Smooth muscle cell (in vitro differentiated cells): Measurements from ENCODE around the gene MBOAT7. TPM values are rescaled to one million over a fixed set of nuclear protein-coding genes. Genes with fewer than 3 reads are reported as not detected.

Source experiments
- DNase-seq: peaks from one replicate; lab custom pipeline; 2025; ENCODE audit not compliant: unreplicated experiment; lab: John Stamatoyannopoulos, UW
- H2AFZ ChIP-seq: fragments of 200-600 bp; sonication (generic); 2 replicates; pipeline ENCODE4 v1.6.0; 2016; ENCODE audit warnings: antibody characterized with exemption, low read depth, mild to moderate bottlenecking
- H3F3A ChIP-seq: fragments of 200-600 bp; sonication (generic); 2 replicates; pipeline ENCODE4 v1.6.0; 2017; ENCODE audit warnings: antibody characterized with exemption, low read depth
- H3K27ac ChIP-seq: fragments of 200-600 bp; sonication (generic); 2 replicates; pipeline ENCODE4 v1.5.1; 2016; ENCODE audit warnings: low read depth, mild to moderate bottlenecking
- H3K27me3 ChIP-seq: fragments of 200-600 bp; sonication (generic); 2 replicates; pipeline ENCODE4 v1.6.1; 2016; ENCODE audit warnings: low read depth, mild to moderate bottlenecking
- H3K36me3 ChIP-seq: fragments of 200-600 bp; sonication (generic); 2 replicates; pipeline ENCODE4 v1.5.1; 2016; ENCODE audit warnings: low read depth
- H3K4me1 ChIP-seq: fragments of 200-600 bp; sonication (generic); 2 replicates; pipeline ENCODE4 v1.5.1; 2016; ENCODE audit warnings: low read depth
- H3K4me2 ChIP-seq: fragments of 200-600 bp; sonication (generic); 2 replicates; pipeline ENCODE4 v1.6.0; 2016; ENCODE audit warnings: mild to moderate bottlenecking
- H3K4me3 ChIP-seq: fragments of 200-600 bp; sonication (generic); 2 replicates; pipeline ENCODE4 v1.5.1; 2016; ENCODE audit warnings: mild to moderate bottlenecking
- H3K79me2 ChIP-seq: fragments of 200-600 bp; sonication (generic); 2 replicates; pipeline ENCODE4 v1.6.0; 2016; ENCODE audit warnings: low read depth, mild to moderate bottlenecking
- H3K9ac ChIP-seq: fragments of 200-600 bp; sonication (generic); 2 replicates; pipeline ENCODE4 v1.6.0; 2016; ENCODE audit warnings: low read depth
- H3K9me3 ChIP-seq: fragments of 200-600 bp; sonication (generic); replicated peaks from 2 replicates; pipeline ENCODE4 v1.5.1; 2016; ENCODE audit warnings: low read depth
- H4K20me1 ChIP-seq: fragments of 200-600 bp; sonication (generic); 2 replicates; pipeline ENCODE4 v1.6.0; 2016; ENCODE audit warnings: low read depth
- WGBS: methylation state at CpG from one replicate; pipeline ENCODE4 v1.1.7; 2016; ENCODE audit warnings: low lambda C conversion rate; 5-methylcytosine and 5-hydroxymethylcytosine counted together
- polyA plus RNA-seq: library from polyadenylated mRNA; unstranded; fragments of >200 nt; fragmentation: Nextera tagmentation; extraction: Ambion mirVana; gene quantifications from 2 replicates; pipeline ENCODE4 v1.2.1, GENCODE V29; 2016
- total RNA-seq: library from RNA; depleted of rRNA; stranded (reverse); fragments of >200 nt; gene quantifications from 2 replicates; pipeline ENCODE4 v1.2.3, GENCODE V29; 2014
- TF ChIP-seq, protein P1 (sequence below): fragments of 200-600 bp; sonication (generic); IDR thresholded peaks from 2 replicates; pipeline ENCODE4 v1.5.1; 2017; ENCODE audit warnings: borderline replicate concordance, mild to moderate bottlenecking, antibody characterized with exemption; ENCODE audit not compliant: insufficient read depth, poor library complexity, severe bottlenecking

Gene MBOAT7
- total and polyA plus RNA-seq, 2 experiments from 2014 or later, result 106 to 110 TPM

DNA sequence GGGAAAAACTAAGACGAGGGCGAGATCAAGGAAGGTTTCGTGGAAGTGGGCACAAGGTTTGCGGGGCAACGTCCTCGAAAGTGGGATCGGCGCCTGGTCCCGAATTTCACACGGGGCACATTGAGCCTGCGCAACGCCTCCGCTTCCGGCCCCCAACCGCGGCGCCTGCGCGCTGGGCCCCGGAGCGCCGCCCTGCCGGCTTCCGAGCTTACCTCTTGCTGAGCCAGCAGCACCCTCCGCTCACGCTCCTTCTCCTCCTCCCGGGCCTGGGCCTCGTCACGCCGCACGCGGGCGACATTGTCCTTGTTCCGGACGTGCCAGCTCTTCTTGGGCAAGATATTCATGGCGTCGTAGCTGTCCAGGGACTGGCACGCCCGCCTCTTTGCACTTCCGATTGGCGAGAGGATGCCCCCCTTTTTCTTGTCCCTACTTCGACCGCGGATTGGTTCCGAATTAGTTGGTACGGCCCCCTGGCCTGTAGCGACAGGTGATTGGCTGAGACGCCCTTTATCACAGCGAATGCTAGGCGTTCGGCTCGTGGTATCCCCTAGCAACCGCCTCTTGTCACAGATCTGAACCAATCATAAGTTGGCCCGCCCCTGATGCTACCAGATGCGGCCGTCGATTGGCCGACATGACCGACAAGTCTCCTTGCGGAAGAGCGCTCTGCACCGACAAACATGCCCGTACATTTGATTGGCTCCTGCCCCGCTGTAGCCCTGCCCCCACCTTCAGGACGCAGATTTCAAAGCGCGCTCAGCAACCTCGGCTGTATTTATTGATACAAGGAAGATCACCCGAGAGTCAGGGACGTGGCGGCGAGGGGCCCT, 29.8 kb downstream of the MBOAT7 start, which contains the start of gene LENG1:
TSS of gene LENG1 (minus strand) at position 370 of the 830 bp plus-strand sequence. CDS start at position 344, 26 bp downstream.
- peak within 1 kb of the TSS; percentile 67 for H3K4me3 ChIP-seq
- no peaks in the 10 kb centered on the region for H3K27me3 ChIP-seq
- H3K4me1 ChIP-seq, result peaks cover 11% of the 10 kb centered on the region
- H3K9ac ChIP-seq, result peak within 1 kb of the TSS; percentile 91
- DNase-seq, result peak; percentile 87
- H2AFZ ChIP-seq, result peak within 1 kb of the TSS; percentile 82
- H3K27ac ChIP-seq, result peak within 1 kb of the TSS; percentile 90
- no peaks in the 10 kb centered on the region for H3K9me3 ChIP-seq
- no peaks in the 10 kb centered on the region for H4K20me1 ChIP-seq
- under 1% methylated on average over 63 of the region's 72 CpGs for WGBS
- peaks cover 6% of the 10 kb centered on the region for H3K79me2 ChIP-seq
- H3K4me2 ChIP-seq, result peak within 1 kb of the TSS; percentile 89
- TF ChIP-seq, protein P1, sequence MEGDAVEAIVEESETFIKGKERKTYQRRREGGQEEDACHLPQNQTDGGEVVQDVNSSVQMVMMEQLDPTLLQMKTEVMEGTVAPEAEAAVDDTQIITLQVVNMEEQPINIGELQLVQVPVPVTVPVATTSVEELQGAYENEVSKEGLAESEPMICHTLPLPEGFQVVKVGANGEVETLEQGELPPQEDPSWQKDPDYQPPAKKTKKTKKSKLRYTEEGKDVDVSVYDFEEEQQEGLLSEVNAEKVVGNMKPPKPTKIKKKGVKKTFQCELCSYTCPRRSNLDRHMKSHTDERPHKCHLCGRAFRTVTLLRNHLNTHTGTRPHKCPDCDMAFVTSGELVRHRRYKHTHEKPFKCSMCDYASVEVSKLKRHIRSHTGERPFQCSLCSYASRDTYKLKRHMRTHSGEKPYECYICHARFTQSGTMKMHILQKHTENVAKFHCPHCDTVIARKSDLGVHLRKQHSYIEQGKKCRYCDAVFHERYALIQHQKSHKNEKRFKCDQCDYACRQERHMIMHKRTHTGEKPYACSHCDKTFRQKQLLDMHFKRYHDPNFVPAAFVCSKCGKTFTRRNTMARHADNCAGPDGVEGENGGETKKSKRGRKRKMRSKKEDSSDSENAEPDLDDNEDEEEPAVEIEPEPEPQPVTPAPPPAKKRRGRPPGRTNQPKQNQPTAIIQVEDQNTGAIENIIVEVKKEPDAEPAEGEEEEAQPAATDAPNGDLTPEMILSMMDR, result peak; percentile 33
- H3F3A ChIP-seq, result peaks cover 19% of the 10 kb centered on the region
- no peaks in the 10 kb centered on the region for H3K36me3 ChIP-seq

DNA sequence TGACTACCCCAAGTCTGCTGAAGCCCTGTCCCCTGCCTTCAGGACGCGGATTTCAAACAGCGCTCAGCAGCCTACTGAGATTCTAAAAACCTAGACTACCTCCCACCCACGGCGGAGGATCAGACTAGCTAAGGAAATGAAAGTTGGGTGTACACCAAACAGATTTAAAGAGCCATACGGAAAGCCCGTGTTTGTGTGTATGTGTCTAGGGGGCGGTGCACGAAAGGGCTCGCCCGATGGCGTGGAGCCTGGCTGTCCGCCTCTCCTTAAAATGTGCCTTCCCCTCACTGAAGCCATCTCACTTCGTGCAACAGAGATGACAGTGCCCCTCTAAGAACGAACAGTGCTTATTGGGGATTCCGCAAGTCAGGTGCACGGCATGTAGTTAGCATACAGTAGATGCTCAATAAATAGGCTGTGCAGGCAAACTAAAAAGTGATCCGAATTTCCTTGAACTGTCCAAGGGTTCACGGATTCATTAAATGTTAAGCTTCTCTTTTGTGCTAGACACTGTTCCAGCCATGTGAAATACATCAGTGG, 30.5 kb downstream of the MBOAT7 start:
- TF ChIP-seq, protein P1, result no peak
- 31% methylated on average over 19 of the region's 19 CpGs for WGBS
- H3K9ac ChIP-seq, result peak overlapping the region; percentile 77
- peaks cover 6% of the 10 kb centered on the region for H3K79me2 ChIP-seq
- H3K27ac ChIP-seq, result peak overlapping the region; percentile 85
- H3K27me3 ChIP-seq, result no peaks in the 10 kb centered on the region
- peaks cover 26% of the 10 kb centered on the region for H3F3A ChIP-seq
- no peaks in the 10 kb centered on the region for H3K9me3 ChIP-seq
- peaks cover 4% of the 10 kb centered on the region for H4K20me1 ChIP-seq
- peaks cover 11% of the 10 kb centered on the region for H3K4me1 ChIP-seq
- H2AFZ ChIP-seq, result no peak overlapping the region
- DNase-seq, result no peak
- H3K36me3 ChIP-seq, result no peaks in the 10 kb centered on the region
- H3K4me3 ChIP-seq, result peak overlapping the region; percentile 67
- H3K4me2 ChIP-seq, result peak overlapping the region; percentile 86

DNA sequence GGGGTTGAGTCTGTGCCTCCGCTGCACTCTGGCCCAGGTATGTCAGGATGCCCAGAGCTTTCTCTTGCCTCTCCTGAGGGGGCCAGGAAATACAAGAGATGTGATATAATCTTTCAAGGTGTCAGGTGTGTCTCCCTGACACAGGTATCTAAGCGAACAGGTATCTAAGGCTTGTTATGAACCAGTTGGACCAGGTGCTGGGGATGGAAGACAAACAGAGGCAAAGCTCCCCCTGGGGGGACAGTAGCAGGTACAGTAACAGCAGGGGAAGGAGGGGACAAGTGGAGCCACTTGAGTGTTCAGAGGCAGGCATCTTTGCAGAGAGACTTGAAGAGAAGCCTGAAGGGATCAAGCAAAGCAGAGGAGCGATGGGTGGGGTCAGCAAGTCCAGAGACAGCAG, 32.4 kb downstream of the MBOAT7 start:
- no peak overlapping the region for H3K27ac ChIP-seq

More for the DNA sequence above, 32.4 kb downstream of the MBOAT7 start:
- no peak overlapping the region for H2AFZ ChIP-seq
- TF ChIP-seq, protein P1, result no peak
- H3K9ac ChIP-seq, result no peak overlapping the region
- peaks cover 9% of the 10 kb centered on the region for H4K20me1 ChIP-seq
- H3F3A ChIP-seq, result peaks cover 29% of the 10 kb centered on the region
- peaks cover 11% of the 10 kb centered on the region for H3K4me1 ChIP-seq
- no peaks in the 10 kb centered on the region for H3K36me3 ChIP-seq
- no peak for DNase-seq
- 85% methylated on average over 3 of the region's 3 CpGs for WGBS
- no peak overlapping the region for H3K4me3 ChIP-seq
- H3K79me2 ChIP-seq, result peaks cover 6% of the 10 kb centered on the region
- no peaks in the 10 kb centered on the region for H3K27me3 ChIP-seq
- H3K9me3 ChIP-seq, result no peaks in the 10 kb centered on the region
- no peak overlapping the region for H3K4me2 ChIP-seq
